Muscle layer of duodenum (tissue), 2 donors: Measurements from ENCODE around the gene CARD16.

Experiments used
- H3K27ac ChIP-seq: one replicate; pipeline ENCODE4 v1.7.0; 2013; ENCODE audit warnings: mild to moderate bottlenecking, low read length
- H3K27me3 ChIP-seq: one replicate; pipeline ENCODE4 v1.7.0; 2013; ENCODE audit warnings: low read depth, mild to moderate bottlenecking, control low read depth, low read length
- H3K36me3 ChIP-seq, 2 donors: one replicate each; pipeline ENCODE4 v1.7.0; 2013; ENCODE audit warnings: low read length in 2 of 2, control low read depth in 1 of 2, mild to moderate bottlenecking in 1 of 2; ENCODE audit not compliant: insufficient read depth in 2 of 2, control insufficient read depth in 1 of 2
- H3K4me1 ChIP-seq, 2 donors: one replicate each; pipeline ENCODE4 v1.7.0; 2013; ENCODE audit warnings: low read length in 2 of 2, mild to moderate bottlenecking in 2 of 2, control low read depth in 1 of 2, moderate library complexity in 1 of 2; ENCODE audit not compliant: insufficient read depth in 2 of 2, control insufficient read depth in 1 of 2
- H3K4me3 ChIP-seq, 2 donors: one replicate each; pipeline ENCODE4 v1.7.0; 2013; ENCODE audit warnings: low read length in 2 of 2, low read depth in 1 of 2, mild to moderate bottlenecking in 1 of 2
- H3K9me3 ChIP-seq, 2 donors: one replicate each; pipeline ENCODE4 v1.7.0; 2013; ENCODE audit warnings: low read length in 2 of 2, control low read depth in 1 of 2, mild to moderate bottlenecking in 1 of 2; ENCODE audit not compliant: control insufficient read depth in 1 of 2
- donor health status: healthy.

Gene CARD16

DNA sequence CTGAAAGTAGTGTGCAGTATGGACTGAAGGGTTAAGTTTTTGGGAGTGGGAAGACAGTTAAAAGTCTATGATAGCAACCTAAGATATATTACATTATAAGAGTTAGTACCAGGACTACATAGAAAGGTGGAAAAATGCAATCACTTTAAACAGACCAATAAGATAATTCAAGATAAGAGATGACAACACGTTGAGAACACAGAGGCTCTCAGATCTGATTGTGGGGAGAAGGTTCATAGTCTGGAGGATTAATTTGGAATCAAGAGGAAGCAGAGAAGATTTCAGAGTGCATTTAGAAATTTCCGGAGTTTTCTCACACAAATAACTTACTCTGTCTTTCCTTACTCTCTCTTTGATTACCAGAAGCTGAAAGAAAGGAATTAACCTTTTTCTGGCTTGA lies 22.6 kb downstream of the CARD16 start:
- Histone ChIP-seq H3K27me3 (no peaks in the 10 kb centered on the region), H3K4me1 (no peaks in the 10 kb centered on the region), H3K4me3 (no peak overlapping the region), H3K27ac (no peak overlapping the region), H3K36me3 (peaks cover 12 to 18% of the 10 kb centered on the region in 2 donors), H3K9me3 (no peaks in the 10 kb centered on the region)

- no peak overlapping the region for H3K27ac ChIP-seq
- no peak overlapping the region for H3K4me3 ChIP-seq
- no peaks in the 10 kb centered on the region for H3K27me3 ChIP-seq
- H3K36me3 ChIP-seq = no peaks in the 10 kb centered on the region
- H3K9me3 ChIP-seq = no peaks in the 10 kb centered on the region
- no peaks in the 10 kb centered on the region for H3K4me1 ChIP-seq
Observed at GRCh38 chr11:105007463-105007862, 37.7 kb downstream of the CARD16 start.

DNA sequence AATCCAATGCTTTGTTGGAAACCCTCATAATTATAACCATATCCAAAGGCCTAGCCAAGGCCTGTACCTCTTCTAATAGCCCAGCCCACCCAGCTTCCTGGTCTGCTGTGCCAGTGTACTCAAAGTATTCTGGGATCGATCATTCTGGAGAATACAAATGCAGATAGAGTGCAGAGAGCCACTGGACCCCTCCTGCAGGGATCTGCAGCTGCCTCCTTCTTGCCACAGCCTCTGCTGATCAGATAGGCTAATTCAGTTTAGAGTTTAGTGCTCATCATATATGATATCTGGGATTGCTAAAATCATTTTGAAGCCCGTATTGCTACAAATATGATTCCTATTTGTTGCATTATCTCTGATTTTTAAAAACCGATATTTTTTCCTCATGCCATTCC lies 39.7 kb downstream of the CARD16 start:
- Histone ChIP-seq H3K27me3 (no peaks in the 10 kb centered on the region), H3K9me3 (no peaks in the 10 kb centered on the region), H3K4me3 (no peak overlapping the region), H3K27ac (no peak overlapping the region), H3K36me3 (no peaks in the 10 kb centered on the region), H3K4me1 (no peaks in the 10 kb centered on the region)

GRCh38 chr11:105004021-105004420 lies 41.1 kb downstream of the CARD16 start:
- Histone ChIP-seq H3K27me3 (no peaks in the 10 kb centered on the region), H3K36me3 (no peaks in the 10 kb centered on the region), H3K9me3 (no peaks in the 10 kb centered on the region), H3K4me3 (no peak overlapping the region), H3K27ac (no peak overlapping the region), H3K4me1 (no peaks in the 10 kb centered on the region)

GRCh38 chr11:105003151-105003550 lies 42.0 kb downstream of the CARD16 start:
- Histone ChIP-seq H3K9me3 (no peaks in the 10 kb centered on the region), H3K36me3 (no peaks in the 10 kb centered on the region), H3K4me3 (no peak overlapping the region), H3K4me1 (no peaks in the 10 kb centered on the region), H3K27ac (no peak overlapping the region), H3K27me3 (no peaks in the 10 kb centered on the region)

DNA sequence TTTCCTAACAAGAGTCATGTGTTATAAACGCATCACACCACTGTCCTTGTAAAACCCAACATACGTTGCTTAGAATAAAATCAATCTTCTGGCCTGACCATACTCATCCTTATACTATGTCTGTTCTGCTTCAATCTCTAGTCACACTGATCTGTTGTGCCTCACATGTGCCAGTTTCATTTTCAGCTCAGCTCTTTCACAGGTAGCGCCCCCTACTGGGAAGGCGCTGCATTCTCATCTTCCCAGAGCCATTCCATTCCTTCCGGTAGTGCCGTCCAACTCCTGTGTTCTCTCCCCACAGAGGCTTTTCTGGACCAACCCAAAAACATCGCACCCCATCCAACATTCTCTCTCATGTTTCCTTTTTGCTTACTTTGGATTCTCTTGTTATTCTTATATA lies 44.3 kb downstream of the CARD16 start:
- Histone ChIP-seq H3K27me3 (no peaks in the 10 kb centered on the region), H3K9me3 (no peaks in the 10 kb centered on the region), H3K4me3 (no peak overlapping the region), H3K4me1 (no peaks in the 10 kb centered on the region), H3K27ac (no peak overlapping the region), H3K36me3 (no peaks in the 10 kb centered on the region)

GRCh38 chr11:105000167-105000566 lies 45.0 kb downstream of the CARD16 start:
- Histone ChIP-seq H3K4me3 (no peak overlapping the region), H3K27me3 (no peaks in the 10 kb centered on the region), H3K27ac (no peak overlapping the region), H3K9me3 (no peaks in the 10 kb centered on the region), H3K4me1 (no peaks in the 10 kb centered on the region), H3K36me3 (no peaks in the 10 kb centered on the region)

DNA sequence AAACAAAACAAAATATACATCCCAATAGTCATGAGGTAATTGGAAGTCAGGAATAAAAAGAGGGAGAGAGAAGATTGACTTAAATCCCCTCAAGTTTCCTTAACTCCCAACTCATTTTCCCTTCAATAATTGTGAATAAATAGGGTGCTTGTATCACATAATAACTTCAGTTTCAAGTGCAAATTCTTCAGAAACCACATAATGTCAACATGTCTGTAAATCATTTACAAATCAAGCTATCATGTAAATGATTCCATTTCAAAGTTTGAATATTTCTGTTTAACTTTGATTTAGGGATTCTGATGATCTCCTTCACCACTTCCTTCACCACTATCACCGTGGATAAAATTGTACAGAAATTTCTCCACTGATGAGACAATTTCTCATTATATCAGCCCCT lies 45.4 kb downstream of the CARD16 start:
- H3K9me3 ChIP-seq = no peaks in the 10 kb centered on the region

DNA sequence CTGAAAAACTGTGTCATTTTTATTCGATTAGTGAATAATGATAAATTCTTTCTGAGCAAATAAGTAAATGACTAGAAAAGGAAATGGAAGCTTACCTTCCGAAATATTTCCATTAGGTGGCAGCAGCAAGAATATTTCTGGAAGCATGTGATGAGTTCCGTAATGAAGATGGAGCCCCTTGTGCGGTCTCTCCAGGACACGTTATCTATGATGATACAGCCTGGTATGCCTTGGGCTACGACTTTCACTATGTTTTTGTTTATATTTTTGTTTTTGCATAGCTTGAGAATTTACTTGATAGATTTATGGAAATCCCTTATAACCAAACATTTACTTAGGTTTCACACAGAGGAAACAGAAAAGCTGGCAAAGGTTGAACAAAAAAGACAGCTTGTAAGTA lies 47.8 kb downstream of the CARD16 start:
- Histone ChIP-seq H3K36me3 (no peaks in the 10 kb centered on the region), H3K4me1 (no peaks in the 10 kb centered on the region), H3K9me3 (no peaks in the 10 kb centered on the region), H3K27me3 (no peaks in the 10 kb centered on the region), H3K27ac (no peak overlapping the region), H3K4me3 (no peak overlapping the region)

More for the DNA sequence above, 45.4 kb downstream of the CARD16 start:
- Histone ChIP-seq H3K27me3 (no peaks in the 10 kb centered on the region), H3K4me1 (no peaks in the 10 kb centered on the region), H3K27ac (no peak overlapping the region), H3K36me3 (no peaks in the 10 kb centered on the region), H3K4me3 (no peak overlapping the region)

- H3K4me1 ChIP-seq = no peaks in the 10 kb centered on the region
- H3K27ac ChIP-seq = no peak overlapping the region
- no peaks in the 10 kb centered on the region for H3K27me3 ChIP-seq
- H3K4me3 ChIP-seq = no peak overlapping the region
- peaks cover 0 to under 1% of the 10 kb centered on the region in 2 donors for H3K9me3 ChIP-seq
- no peaks in the 10 kb centered on the region for H3K36me3 ChIP-seq
Observed at GRCh38 chr11:104995001-104995408, 50.1 kb downstream of the CARD16 start.

DNA sequence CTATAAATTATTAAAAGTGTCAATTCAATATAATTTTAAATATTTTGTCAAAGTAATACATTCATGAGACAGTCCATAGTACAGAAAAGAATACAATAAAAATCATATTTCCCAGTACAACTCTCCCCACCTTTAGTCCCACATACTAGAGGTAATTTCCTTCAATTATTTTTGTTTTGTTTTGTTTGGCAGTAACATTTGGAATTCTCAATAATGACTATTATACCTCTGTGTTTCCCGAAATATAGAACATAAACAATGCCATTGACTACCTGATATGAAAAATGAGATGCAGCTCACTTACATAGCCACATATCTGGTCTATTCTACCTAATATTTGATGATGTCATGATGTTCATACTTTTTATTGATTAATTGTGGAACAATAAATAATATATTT lies 52.4 kb downstream of the CARD16 start:
- Histone ChIP-seq H3K9me3 (peaks cover 0 to 7% of the 10 kb centered on the region in 2 donors), H3K4me1 (no peaks in the 10 kb centered on the region), H3K27me3 (no peaks in the 10 kb centered on the region), H3K27ac (no peak overlapping the region), H3K36me3 (no peaks in the 10 kb centered on the region), H3K4me3 (no peak overlapping the region)

DNA sequence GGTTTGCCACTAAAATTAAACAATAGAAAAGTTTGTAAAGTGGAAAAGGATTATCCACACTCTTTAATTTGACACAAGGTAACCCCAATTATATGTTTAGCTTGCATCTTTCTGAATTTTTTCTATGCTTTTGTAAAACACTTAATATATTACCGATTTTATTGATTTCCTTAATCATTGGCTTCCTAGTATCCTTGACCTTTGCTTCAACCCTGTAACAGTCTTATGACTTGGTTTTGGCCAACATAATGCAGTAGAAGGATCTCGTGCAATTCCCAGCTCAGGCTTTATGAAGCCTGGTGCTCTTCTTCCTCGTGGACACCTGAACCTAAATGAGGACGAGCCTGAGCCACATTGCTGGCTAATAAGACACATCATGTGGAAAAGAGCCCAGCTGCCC lies 53.1 kb downstream of the CARD16 start:
- Histone ChIP-seq H3K4me3 (no peak overlapping the region), H3K9me3 (peaks cover 0 to 7% of the 10 kb centered on the region in 2 donors), H3K4me1 (no peaks in the 10 kb centered on the region)

More for the DNA sequence above, 53.1 kb downstream of the CARD16 start:
- H3K36me3 ChIP-seq = no peaks in the 10 kb centered on the region
- H3K27ac ChIP-seq = no peak overlapping the region
- H3K27me3 ChIP-seq = no peaks in the 10 kb centered on the region
